Transverse colon (tissue), 3 donors: Measurements from ENCODE around the gene FAAH2.

Experiments
- CTCF ChIP-seq, 5 experiments: fragments of 200-600 bp in 3 of 5; fragments of 450-650 bp in 2 of 5; sonication (generic) in 3 of 5; IDR thresholded peaks; 1 replicate in 2 of 5; 2 replicates in 3 of 5; pipeline ENCODE4 v1.5.1; 2016 to 2017; ENCODE audit warnings: antibody characterized with exemption in 5 of 5, inconsistent platforms in 3 of 5, mild to moderate bottlenecking in 2 of 5, moderate library complexity in 1 of 5
- EP300 ChIP-seq: sonication (generic); formaldehyde crosslinking; IDR thresholded peaks from one replicate; pipeline ENCODE4 v1.6.1; 2017; ENCODE audit warnings: antibody characterized with exemption, low read depth

GRCh38 chrX:57519578-57520118 lies 233.1 kb downstream of the FAAH2 start:
- TF ChIP-seq CTCF (IDR thresholded peaks at IDR 0.05) (no peak), EP300 (no peak)
